Measurements from ENCODE around the gene NUP98. TPM values are rescaled to one million over a fixed set of nuclear protein-coding genes. Genes with fewer than 3 reads are reported as not detected.

Gene NUP98
- total and polyA plus RNA-seq, 2 of the 13 experiments (the other 11 are each of a cell fraction or from before 2014, with no cell fraction given): 76.6 to 85.3 TPM

- H3K79me2 ChIP-seq (ENCODE audit: insufficient read depth, low read length): peaks cover 13% of the 10 kb centered on the region
Measured at GRCh38 chr11:3832816-3833215, 35.5 kb upstream of the NUP98 start.

More at GRCh38 chr11:3832816-3833215, 35.5 kb upstream of the NUP98 start:
- TF ChIP-seq ZNF788 (CRISPR knock-in tag; IDR thresholded peaks at IDR 0.05; ENCODE audit: borderline replicate concordance) (no peak), CSRNP1 (CRISPR knock-in tag; IDR thresholded peaks at IDR 0.05) (no peak), PHF8 (CRISPR knock-in tag; IDR thresholded peaks at IDR 0.05) (no peak), ZNF121 (CRISPR knock-in tag; IDR thresholded peaks at IDR 0.05) (peak; percentile 81)
- no peak overlapping the region for H3K9ac ChIP-seq (ENCODE audit: insufficient read depth, low read depth, low read length)
- 0 out of 3 replicates have a peak, but pooled peaks have one; percentile 15 for ATAC-seq
- no peaks in the 10 kb centered on the region; the same call in 1 of the 2 replicates for H4K20me1 ChIP-seq (ENCODE audit: insufficient read depth, low read length)
- BruUV-seq (replicated peaks): no TSS peak
- 96% methylated on average over 2 of the region's 2 CpGs for WGBS (ENCODE audit: low lambda C conversion rate)
- peaks cover 40% of the 10 kb centered on the region for H3K4me1 ChIP-seq (ENCODE audit: insufficient read depth, low read length)
- in situ Hi-C loops (cut with HindIII; ENCODE audit: extremely low pct_ligation_motif_present, low pct_unique_long_range_greater_than_20kb): no loop called here
- H3K27ac ChIP-seq (ENCODE audit: extremely low read length, insufficient read depth, low read length): no peak overlapping the region
- intact Hi-C loops (cut with micrococcal nuclease; ENCODE audit: unreplicated experiment): no loop called here
- peaks cover 4 to 13% of the 10 kb centered on the region in 2 experiments; a peak in 4 of 5 replicates for H3K36me3 ChIP-seq (replicated peaks in 1 of 2; ENCODE audit: control insufficient read depth in 1 of 2, insufficient read depth in 2 of 2, low read length in 2 of 2)
- H3K9me3 ChIP-seq (ENCODE audit: low read length): no peaks in the 10 kb centered on the region
- H3K4me3 ChIP-seq (replicated peaks in 1 of 3; ENCODE audit: insufficient read depth in 1 of 3, low read depth in 2 of 3, low read length in 3 of 3): no peak overlapping the region
- ChIA-PET POLR2A (interaction anchor here (1.1 to 1.2 kb wide), 2 partner anchors 9 to 35 kb away, joined by 3 to 5 read pairs; partner anchors contain the start of genes NUP98 and RHOG), CTCF (ENCODE audit: low intra/inter-chr PET ratio, low total read pairs) (no interaction called here)
- no peak for FAIRE-seq
- DNase-seq (ENCODE audit: low spot score): no peak
- no peak overlapping the region for H3K4me2 ChIP-seq (ENCODE audit: low read depth, low read length)
- no peaks in the 10 kb centered on the region for H3K27me3 ChIP-seq (ENCODE audit: control insufficient read depth in 1 of 2, insufficient read depth in 2 of 2, low read length in 2 of 2)
- H2AFZ ChIP-seq (ENCODE audit: low read length): no peak overlapping the region
